ENCODE data around the gene CSF2RB.

Gene CSF2RB

GRCh38 chr22:36913427-36914389, at the start of gene CSF2RB:
TSS of gene CSF2RB (plus strand) at chr22:36913628. CDS start at chr22:36922208, 8,580 bp downstream.
- DNase-seq (ENCODE audit: low read depth in 1 of 2, low spot score in 1 of 2), result no peak

DNA sequence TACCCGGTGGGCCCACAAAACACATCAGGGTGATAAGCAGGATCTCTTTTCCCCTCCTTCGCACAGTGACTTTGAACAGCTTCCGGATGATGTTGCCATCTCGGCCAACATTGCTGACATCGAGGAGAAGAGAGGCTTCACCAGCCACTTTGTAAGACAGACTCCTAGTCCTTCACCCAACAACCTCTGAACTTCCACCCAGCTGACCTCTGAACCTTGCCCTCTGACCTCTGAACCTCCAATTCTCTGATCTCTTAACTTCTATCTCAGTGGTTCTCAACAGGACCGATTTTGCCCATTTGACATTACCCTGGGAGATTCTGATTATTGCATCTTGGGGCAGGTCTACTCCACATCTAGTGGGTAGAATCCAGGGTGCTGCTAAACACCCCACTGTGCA, 49.4 kb upstream of the CSF2RB start:
- no peak for DNase-seq (ENCODE audit: low read depth in 1 of 2, low spot score in 1 of 2)

- no peak for DNase-seq (ENCODE audit: low read depth in 1 of 2, low spot score in 1 of 2)
Measured at GRCh38 chr22:36864454-36865215, 48.8 kb upstream of the CSF2RB start.

DNA sequence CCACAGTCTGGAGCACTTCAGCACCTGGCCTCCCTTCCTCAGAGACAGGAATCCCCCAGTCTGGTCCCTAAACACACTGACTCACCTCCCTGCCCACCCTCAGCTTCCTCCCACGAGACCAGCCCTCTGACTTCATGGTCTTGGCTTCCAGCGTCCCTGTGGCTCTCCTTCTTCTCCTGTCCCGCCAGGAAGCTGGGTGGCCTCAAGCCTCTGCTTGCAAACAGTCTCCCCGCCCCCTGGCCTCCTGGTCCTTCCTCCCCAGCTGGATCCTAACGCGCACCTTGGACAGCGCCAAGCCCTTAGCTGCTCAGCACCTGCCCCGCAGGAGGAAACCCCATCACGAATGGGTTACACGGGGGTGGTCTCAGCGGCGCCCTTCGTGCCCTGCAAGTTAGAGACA, 48.1 kb upstream of the CSF2RB start:
- DNase-seq (ENCODE audit: low read depth in 1 of 2, low spot score in 1 of 2), result no peak

GRCh38 chr22:36867695-36868094, 45.7 kb upstream of the CSF2RB start:
- no peak for DNase-seq (ENCODE audit: low read depth in 1 of 2, low spot score in 1 of 2)

DNA sequence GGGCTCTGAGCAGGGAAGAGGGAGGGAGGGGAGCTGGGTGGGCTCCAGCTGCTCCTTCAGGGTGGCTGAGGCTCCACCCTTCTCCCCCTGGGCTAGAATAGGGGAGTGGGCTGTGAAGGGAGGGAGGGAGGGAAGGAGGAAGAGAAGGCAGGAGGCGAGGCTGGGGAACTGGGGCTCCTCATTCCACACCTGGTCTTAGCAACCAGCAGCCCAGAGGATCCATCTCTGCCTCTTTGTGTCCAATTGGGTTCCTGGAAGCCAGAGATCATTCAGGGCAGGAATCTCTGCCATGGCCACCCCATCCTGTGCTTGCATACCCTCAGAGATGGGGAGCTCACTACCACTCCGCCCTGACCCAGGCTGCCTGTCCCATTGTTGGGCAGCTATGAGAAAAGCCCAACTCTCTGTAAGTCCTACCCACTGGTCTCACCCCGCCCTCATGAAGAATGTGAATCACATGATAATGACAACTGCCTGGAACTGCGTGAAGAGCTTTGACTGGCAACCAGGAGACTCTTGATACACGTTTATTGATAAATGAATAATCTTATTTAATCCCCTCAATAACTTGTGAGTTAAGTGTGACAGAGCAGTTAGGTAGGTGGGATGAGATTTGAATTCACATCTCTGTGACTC, 44.8 kb upstream of the CSF2RB start:
- no peak for DNase-seq (ENCODE audit: low read depth in 1 of 2, low spot score in 1 of 2)

DNA sequence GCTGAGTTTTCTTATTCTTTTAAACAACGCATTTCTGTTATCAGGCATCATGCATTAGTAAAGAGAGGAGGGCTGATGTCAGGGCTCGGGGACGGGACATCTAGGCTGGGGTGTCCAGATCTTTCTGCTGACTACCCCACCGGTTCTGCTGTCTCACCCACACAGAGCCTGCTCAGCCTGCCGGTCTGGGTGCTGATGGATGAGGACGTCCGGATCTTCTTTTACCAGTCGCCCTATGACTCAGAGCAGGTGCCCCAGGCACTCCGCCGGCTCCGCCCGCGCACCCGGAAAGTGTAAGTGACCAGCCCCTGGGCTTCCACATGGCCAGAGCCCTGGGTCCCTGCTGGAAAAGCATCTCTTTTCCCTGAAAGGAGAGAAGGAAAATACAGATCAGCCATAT, 43.2 kb upstream of the CSF2RB start:
- no peak for DNase-seq (ENCODE audit: low read depth in 1 of 2, low spot score in 1 of 2)

- DNase-seq (ENCODE audit: low read depth in 1 of 2, low spot score in 1 of 2), result no peak
Measured at GRCh38 chr22:36871669-36872081, 41.8 kb upstream of the CSF2RB start.

DNA sequence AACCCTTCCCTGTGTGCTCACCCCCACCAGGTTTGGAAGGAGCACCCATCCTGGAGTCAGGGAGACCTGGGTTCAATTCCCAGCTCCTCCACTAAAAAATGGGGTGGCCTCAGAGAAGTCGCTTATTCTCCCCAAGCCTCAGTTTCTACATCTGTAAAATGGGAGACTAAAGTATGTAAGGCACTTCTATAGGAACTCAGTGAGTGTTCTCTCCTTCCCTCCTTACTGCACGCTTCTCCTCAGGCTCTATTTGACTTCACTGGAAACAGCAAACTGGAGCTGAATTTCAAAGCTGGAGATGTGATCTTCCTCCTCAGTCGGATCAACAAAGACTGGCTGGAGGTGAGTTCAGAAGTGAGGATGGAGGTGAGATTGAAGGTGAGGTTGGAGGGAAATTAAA, 41.3 kb upstream of the CSF2RB start:
- DNase-seq (ENCODE audit: low read depth in 1 of 2, low spot score in 1 of 2), result no peak

GRCh38 chr22:36872866-36873498, 40.4 kb upstream of the CSF2RB start:
- no peak for DNase-seq (ENCODE audit: low read depth in 1 of 2, low spot score in 1 of 2)

- no peak for DNase-seq (ENCODE audit: low read depth in 1 of 2, low spot score in 1 of 2)
Measured at GRCh38 chr22:36873614-36874308, 39.7 kb upstream of the CSF2RB start.

DNA sequence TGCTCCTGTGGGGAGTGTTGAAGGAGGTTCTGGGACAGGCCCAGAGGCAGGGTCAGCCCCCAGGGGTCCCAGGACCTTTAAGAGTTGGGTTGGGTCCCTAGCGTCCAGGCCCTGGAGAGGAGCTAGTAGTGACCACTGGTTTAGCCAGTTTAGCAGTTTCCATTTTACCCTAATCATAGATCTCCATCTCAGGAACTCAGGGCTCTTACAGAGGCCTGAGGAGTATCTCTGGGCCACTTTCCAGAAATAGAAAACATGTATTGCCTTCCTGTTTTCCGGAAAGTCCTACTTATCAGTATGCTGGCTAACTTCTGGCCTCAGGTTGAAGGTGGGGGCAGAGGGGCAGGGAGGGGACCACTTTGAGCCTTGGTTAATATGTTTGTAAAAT, 39.1 kb upstream of the CSF2RB start:
- no peak for DNase-seq (ENCODE audit: low read depth in 1 of 2, low spot score in 1 of 2)

DNA sequence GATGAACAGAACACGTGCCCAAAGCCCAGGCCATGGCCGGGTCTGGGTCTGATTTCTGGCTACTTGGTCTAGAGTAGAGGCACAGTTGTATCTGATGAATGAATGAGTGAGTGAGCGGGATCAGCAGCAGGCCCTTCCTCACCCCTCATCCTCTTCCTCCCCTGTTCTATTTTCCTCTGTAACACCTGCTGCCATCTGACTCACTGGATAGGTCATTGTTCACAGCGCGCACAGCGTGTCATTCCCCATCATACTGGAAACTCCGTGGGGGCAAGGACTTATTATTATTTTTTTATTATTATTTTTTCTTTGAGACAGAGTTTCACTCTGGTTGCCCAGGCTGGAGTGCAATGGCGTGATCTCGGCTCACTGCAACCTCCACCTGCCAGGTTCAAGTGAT, 38.7 kb upstream of the CSF2RB start:
- no peak for DNase-seq (ENCODE audit: low read depth in 1 of 2, low spot score in 1 of 2)

- no peak for DNase-seq (ENCODE audit: low read depth in 1 of 2, low spot score in 1 of 2)
Measured at GRCh38 chr22:36875741-36876140, 37.7 kb upstream of the CSF2RB start.

GRCh38 chr22:36879775-36880174, 33.7 kb upstream of the CSF2RB start:
- DNase-seq (ENCODE audit: low read depth in 1 of 2, low spot score in 1 of 2), result no peak

- no peak for DNase-seq (ENCODE audit: low read depth in 1 of 2, low spot score in 1 of 2)
Measured at GRCh38 chr22:36881504-36882245, 31.8 kb upstream of the CSF2RB start.

DNA sequence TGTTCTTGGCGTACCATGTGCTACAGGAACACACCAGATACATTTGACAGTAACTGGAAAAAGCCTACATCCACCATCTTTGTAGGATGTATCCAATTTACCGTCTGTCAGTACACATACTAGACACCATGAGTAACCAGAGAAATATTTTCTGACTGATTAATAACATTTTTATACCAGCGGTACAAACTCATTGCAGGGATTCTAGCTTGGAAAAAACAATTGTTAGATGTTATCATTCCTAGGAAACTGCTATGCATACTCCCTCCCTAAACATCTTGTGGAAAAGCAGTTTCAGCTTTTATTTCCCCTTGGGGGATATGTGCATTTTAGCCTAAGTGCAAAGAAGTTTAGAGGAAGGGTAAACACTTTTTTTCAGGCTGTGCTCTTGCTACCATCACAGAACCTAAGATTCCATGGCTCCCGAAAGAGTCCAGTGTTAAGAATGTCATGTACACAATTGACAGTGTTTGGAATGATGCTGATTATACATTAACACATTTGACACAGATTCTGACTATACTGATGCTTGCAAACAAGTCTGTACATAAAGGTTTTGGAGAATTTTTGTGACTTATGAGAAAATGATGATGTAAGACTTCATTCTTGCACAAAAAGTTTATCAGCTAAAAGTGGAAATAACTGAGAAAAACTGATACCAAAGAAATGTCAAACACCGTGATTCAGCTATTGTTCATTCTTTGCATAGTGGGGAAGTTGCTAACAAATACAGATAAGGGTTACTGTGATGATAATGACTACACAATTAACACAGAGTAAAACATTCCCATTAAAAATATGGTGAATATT, 28.9 kb upstream of the CSF2RB start:
- no peak for DNase-seq (ENCODE audit: low read depth in 1 of 2, low spot score in 1 of 2)

GRCh38 chr22:36885474-36885873, 28.0 kb upstream of the CSF2RB start:
- DNase-seq (ENCODE audit: low read depth in 1 of 2, low spot score in 1 of 2), result no peak

GRCh38 chr22:36886016-36886415, 27.4 kb upstream of the CSF2RB start:
- DNase-seq (ENCODE audit: low read depth in 1 of 2, low spot score in 1 of 2), result no peak

Data from activated T-helper 1 cell treated with anti-CD3 and anti-CD28 coated beads, Interleukin-2, amount 50 U/mL, for 16 hours (primary cell).